HG03039 (cell line): Measurements from ENCODE around the gene SAPCD1.

ENCODE experiments used
- ATAC-seq: cut with Tn5 transposase; IDR thresholded peaks from one replicate; pipeline ENCODE4 v1.9.1; 2021; ENCODE audit warnings: mild to moderate bottlenecking, moderate library complexity; ENCODE audit not compliant: unreplicated experiment

SAPCD1 gene

GRCh38 chr6:31762356-31762755 is at the start of gene SAPCD1:
Gene SAPCD1 (plus strand): TSS chr6:31762656. CDS start chr6:31763055, 399 bp downstream.
- ATAC-seq, result no peak

GRCh38 chr6:31713465-31713864 is 49.0 kb upstream of the SAPCD1 start:
- no peak for ATAC-seq

GRCh38 chr6:31713991-31714684 is 48.3 kb upstream of the SAPCD1 start:
- ATAC-seq, result no peak

- ATAC-seq, result no peak
These were observed 47.2 kb upstream of the SAPCD1 start, which contains the start of gene LY6G6D for GRCh38 chr6:31715022-31715958. Gene LY6G6D (plus strand): TSS chr6:31715348. CDS start chr6:31715356, 8 bp downstream.

GRCh38 chr6:31717499-31718222 is 44.8 kb upstream of the SAPCD1 start:
- ATAC-seq, result no peak

GRCh38 chr6:31718265-31718664 is 44.2 kb upstream of the SAPCD1 start:
- ATAC-seq, result no peak

GRCh38 chr6:31719001-31719400 is 43.5 kb upstream of the SAPCD1 start:
- ATAC-seq, result no peak

GRCh38 chr6:31720196-31720770 is 42.2 kb upstream of the SAPCD1 start:
- no peak for ATAC-seq

GRCh38 chr6:31721351-31722020 is 41.0 kb upstream of the SAPCD1 start, which contains the start of gene LY6G6C:
Gene LY6G6C (minus strand): TSS chr6:31721746. CDS start chr6:31721679, 67 bp downstream.
- no peak for ATAC-seq

GRCh38 chr6:31722173-31722572 is 40.3 kb upstream of the SAPCD1 start:
- no peak for ATAC-seq

GRCh38 chr6:31723245-31723979 is 39.0 kb upstream of the SAPCD1 start, which contains the start of gene MPIG6B:
Gene MPIG6B (plus strand): TSS chr6:31723373. CDS start chr6:31723384, 11 bp downstream.
- ATAC-seq, result no peak

GRCh38 chr6:31723980-31724691 is 38.3 kb upstream of the SAPCD1 start:
- ATAC-seq, result no peak

- ATAC-seq, result no peak
These were observed 36.7 kb upstream of the SAPCD1 start for GRCh38 chr6:31725502-31726350.

GRCh38 chr6:31727034-31727716 is 35.3 kb upstream of the SAPCD1 start:
- ATAC-seq, result no peak

GRCh38 chr6:31727717-31728671 is 34.5 kb upstream of the SAPCD1 start:
- no peak for ATAC-seq
